Measurements from ENCODE around the gene RNF141.

DNA sequence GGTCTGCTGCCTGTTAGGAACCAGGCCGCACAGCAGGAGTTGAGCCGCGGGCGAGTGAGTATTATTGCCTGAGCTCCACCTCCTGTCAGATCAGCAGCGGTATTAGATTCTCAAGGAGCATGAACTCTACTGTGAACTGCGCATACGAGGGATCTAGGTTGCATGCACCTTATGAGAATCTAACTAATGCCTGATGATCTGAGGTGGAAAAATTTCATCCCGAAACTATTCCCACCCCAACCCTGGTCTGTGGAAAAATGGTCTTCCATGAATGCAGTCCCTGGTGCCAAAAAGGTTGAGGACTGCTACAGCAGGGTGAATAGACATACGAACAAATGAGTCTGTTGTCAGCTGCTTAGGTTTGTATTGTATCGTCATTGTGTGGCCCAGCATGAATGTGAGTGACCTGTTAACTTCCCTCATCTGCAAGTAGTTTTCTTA, 29.8 kb downstream of the RNF141 start:
- TF ChIP-seq POLR2AphosphoS5 (IDR thresholded peaks at IDR 0.05; ENCODE audit: borderline replicate concordance, low read depth, low read length) (no peak), EZH2 (IDR thresholded peaks at IDR 0.05) (no peak)

Data from SK-N-MC (cell line).